Brain microvascular endothelial cell (primary cell): ENCODE results near the gene CDC42BPG.

ENCODE experiments used
- DNase-seq: peaks from one replicate; pipeline ENCODE4 v3.0.0-alpha.2; 2020
- H3K27ac ChIP-seq: fragments of 250-450 bp; sonication (Bioruptor Pico); 2 replicates; pipeline ENCODE4 v1.5.1; 2020; ENCODE audit warnings: mild to moderate bottlenecking, moderate library complexity
- H3K27me3 ChIP-seq: fragments of 250-450 bp; sonication (Bioruptor Pico); replicated peaks from 2 replicates; pipeline ENCODE4 v1.5.1; 2020; ENCODE audit warnings: mild to moderate bottlenecking
- H3K36me3 ChIP-seq: fragments of 250-450 bp; sonication (Bioruptor Pico); replicated peaks from 2 replicates; pipeline ENCODE4 v1.5.1; 2020; ENCODE audit warnings: mild to moderate bottlenecking
- H3K4me3 ChIP-seq: 2 replicates; pipeline ENCODE4 v1.5.1; 2011; ENCODE audit warnings: low read depth, mild to moderate bottlenecking, control low read depth, low read length, moderate library complexity
- in situ Hi-C: cut with HindIII; loops from 2 replicates; pipeline ENCODE4 v1.10.0; 2017; ENCODE audit warnings: low sequenced_read_pairs, low pct_ligation_motif_present
- TF ChIP-seq, protein P1 (sequence below): IDR thresholded peaks from 2 replicates; pipeline ENCODE4 v1.5.1; 2011; ENCODE audit warnings: low read depth, mild to moderate bottlenecking, moderate library complexity, low read length, control low read depth, inconsistent platforms; ENCODE audit errors: missing control alignments

The CDC42BPG gene

DNA sequence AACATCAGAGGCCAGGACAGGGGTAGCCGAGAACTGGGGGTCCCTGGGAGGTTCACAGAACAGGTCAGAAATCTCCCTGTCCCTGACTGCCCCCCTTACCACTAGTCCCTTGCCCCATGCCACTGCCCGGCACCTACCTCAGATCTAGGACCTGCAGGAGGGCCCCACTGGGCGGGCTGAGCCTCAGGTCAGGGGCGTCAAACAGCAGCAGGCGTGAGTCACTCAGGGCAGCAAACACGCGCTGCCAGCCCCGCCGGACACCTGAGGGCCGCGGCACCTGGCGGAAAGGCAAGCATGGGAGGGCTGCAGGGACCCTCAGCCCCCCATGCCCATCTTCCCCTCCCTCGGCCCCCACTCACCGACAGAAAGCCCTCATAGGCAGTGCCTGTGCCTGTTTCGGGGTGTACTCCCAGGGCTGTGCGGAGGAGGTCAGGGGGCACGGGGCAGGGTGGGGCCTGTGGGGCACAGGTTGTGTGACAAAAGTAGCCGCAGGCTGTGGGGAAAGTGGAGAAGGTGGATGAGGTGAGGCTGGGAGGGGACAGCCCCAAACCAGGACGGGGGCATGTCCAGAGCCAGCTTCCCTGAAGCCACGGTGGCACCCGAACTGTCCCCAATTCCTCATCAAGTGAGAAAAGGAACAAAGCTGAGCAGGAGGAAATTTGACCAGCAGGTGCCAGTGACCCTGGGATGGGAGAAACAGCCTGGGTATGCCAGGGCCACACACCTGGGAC is 11.8 kb downstream of the CDC42BPG start:
- in situ Hi-C loops, result no loop called here
- no peaks in the 10 kb centered on the region for H3K27me3 ChIP-seq

DNA sequence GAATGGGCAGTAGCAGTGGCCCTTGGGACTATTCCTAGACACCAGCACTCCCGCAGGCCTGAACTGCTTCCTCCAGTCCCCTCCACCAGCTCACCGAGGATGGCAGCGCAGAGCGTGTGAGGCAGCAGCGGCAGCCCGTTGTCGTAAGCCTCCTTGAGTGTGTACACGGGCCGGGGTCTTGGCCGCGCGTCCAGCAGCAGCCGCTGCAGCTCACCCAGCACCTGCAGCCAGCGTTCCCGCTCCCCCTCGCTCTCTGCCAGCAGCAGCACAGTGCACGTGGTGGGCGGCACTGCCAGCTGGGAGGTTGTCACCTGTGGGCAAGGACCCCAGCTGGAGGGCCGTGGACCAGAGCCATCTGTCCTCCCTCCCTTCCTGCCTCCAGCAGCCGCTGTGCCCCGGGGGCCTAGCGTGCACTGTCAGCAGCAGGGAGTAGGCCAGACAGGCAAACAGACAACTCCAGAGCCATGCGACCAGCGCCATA is 13.0 kb downstream of the CDC42BPG start:
- Histone ChIP-seq H3K4me3 (no peak overlapping the region), H3K36me3 (no peaks in the 10 kb centered on the region), H3K27ac (no peak overlapping the region), H3K27me3 (no peaks in the 10 kb centered on the region)
- no peak for DNase-seq
- in situ Hi-C loops, result no loop called here
- TF ChIP-seq, protein P1, sequence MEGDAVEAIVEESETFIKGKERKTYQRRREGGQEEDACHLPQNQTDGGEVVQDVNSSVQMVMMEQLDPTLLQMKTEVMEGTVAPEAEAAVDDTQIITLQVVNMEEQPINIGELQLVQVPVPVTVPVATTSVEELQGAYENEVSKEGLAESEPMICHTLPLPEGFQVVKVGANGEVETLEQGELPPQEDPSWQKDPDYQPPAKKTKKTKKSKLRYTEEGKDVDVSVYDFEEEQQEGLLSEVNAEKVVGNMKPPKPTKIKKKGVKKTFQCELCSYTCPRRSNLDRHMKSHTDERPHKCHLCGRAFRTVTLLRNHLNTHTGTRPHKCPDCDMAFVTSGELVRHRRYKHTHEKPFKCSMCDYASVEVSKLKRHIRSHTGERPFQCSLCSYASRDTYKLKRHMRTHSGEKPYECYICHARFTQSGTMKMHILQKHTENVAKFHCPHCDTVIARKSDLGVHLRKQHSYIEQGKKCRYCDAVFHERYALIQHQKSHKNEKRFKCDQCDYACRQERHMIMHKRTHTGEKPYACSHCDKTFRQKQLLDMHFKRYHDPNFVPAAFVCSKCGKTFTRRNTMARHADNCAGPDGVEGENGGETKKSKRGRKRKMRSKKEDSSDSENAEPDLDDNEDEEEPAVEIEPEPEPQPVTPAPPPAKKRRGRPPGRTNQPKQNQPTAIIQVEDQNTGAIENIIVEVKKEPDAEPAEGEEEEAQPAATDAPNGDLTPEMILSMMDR, result no peak

More for the DNA sequence above, 11.8 kb downstream of the CDC42BPG start:
- Histone ChIP-seq H3K4me3 (no peak overlapping the region), H3K27ac (no peak overlapping the region), H3K36me3 (no peaks in the 10 kb centered on the region)
- no peak for DNase-seq
- TF ChIP-seq, protein P1, result no peak

GRCh38 chr11:64829536-64830251 is 14.8 kb downstream of the CDC42BPG start:
- DNase-seq, result no peak
- Histone ChIP-seq H3K36me3 (no peaks in the 10 kb centered on the region), H3K27me3 (no peaks in the 10 kb centered on the region), H3K4me3 (no peak overlapping the region), H3K27ac (no peak overlapping the region)
- TF ChIP-seq, protein P1, result no peak
- in situ Hi-C loops, result no loop called here

DNA sequence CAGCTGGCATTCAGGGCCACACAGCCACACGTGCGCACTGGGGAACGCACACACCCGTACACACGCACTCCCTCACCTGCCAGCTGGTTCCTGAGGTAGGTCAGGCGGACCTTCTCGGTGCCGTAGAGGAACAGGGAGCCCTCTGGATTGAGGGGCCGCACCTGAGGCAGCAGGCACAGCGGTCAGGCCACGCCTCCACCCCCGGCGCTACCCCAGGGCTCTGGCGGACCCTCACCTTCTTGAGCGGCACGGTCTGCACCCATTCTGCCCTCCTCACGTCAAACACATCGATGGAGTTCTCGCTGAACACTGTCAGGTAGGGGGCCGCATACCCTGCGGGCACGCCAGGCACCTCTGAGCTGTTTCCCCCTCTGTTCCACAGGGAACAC is 17.0 kb downstream of the CDC42BPG start:
- no peak for DNase-seq
- Histone ChIP-seq H3K36me3 (no peaks in the 10 kb centered on the region), H3K27ac (no peak overlapping the region), H3K27me3 (no peaks in the 10 kb centered on the region), H3K4me3 (no peak overlapping the region)
- TF ChIP-seq, protein P1, result no peak
- in situ Hi-C loops, result no loop called here

GRCh38 chr11:64826578-64827450 is 17.6 kb downstream of the CDC42BPG start:
- Histone ChIP-seq H3K27me3 (no peaks in the 10 kb centered on the region), H3K36me3 (no peaks in the 10 kb centered on the region), H3K27ac (no peak overlapping the region), H3K4me3 (no peak overlapping the region)
- TF ChIP-seq, protein P1, result no peak
- DNase-seq, result no peak
- in situ Hi-C loops, result no loop called here
